Measurements from ENCODE around the gene GDF9.

DNA sequence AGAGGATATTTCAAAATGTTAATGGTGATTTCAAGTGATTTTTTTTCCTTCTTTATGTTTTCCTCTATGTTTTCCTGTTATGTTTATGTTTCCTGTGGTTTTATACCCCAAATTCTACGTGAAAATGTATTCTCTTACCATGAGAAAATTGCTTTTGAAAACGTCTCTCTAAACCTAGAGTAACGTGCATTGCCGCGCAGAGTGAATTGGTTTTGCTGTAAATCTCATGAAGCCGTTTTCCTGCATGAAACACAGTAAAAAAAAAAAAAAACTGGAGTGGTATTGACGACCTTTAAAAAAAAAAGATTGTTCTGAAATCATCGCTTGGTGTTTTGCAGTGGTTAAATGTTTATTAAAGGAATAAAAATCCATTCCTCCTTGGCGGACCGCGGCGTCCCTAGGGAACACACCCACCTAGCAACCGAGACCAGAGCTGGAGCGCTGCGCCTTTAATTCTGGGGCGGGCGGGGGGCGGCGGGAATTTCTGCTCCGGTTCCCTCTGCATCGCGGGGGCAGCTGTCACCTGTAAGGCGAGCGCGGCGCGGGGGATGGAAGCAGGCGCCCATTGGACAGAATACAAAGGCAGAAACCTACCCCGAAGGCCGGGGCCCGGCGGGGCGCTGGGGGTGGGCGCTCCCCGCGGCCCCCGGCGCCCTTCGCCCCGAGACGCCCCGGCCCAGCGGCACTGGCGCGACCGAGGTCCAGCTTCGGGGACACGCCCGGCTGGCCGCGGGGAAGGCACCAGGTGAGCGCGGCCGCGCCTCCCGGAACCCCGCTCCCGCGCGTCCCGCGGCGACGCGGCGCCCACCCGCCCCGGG, 53.3 kb downstream of the GDF9 start, which contains the start of gene SOWAHA:
- TF ChIP-seq, protein P1, sequence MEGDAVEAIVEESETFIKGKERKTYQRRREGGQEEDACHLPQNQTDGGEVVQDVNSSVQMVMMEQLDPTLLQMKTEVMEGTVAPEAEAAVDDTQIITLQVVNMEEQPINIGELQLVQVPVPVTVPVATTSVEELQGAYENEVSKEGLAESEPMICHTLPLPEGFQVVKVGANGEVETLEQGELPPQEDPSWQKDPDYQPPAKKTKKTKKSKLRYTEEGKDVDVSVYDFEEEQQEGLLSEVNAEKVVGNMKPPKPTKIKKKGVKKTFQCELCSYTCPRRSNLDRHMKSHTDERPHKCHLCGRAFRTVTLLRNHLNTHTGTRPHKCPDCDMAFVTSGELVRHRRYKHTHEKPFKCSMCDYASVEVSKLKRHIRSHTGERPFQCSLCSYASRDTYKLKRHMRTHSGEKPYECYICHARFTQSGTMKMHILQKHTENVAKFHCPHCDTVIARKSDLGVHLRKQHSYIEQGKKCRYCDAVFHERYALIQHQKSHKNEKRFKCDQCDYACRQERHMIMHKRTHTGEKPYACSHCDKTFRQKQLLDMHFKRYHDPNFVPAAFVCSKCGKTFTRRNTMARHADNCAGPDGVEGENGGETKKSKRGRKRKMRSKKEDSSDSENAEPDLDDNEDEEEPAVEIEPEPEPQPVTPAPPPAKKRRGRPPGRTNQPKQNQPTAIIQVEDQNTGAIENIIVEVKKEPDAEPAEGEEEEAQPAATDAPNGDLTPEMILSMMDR (conservative IDR thresholded peaks at IDR 0.05) = no peak
- no peak for TF ChIP-seq EZH2 (IDR thresholded peaks at IDR 0.05; ENCODE audit: low read depth)

All from PC-9 (cell line).